Mesendoderm (in vitro differentiated cells): ENCODE measurements around the gene DST.

Experiments
- DNase-seq: peaks from one replicate; pipeline ENCODE4 v3.0.0; 2013
- H2AK5ac ChIP-seq: 2 replicates; pipeline ENCODE4 v1.6.1; 2013; ENCODE audit warnings: low read length, inconsistent platforms
- H2BK120ac ChIP-seq: 2 replicates; pipeline ENCODE4 v1.6.1; 2013; ENCODE audit warnings: low read depth, mild to moderate bottlenecking, low read length, moderate library complexity, mixed read lengths
- H2BK15ac ChIP-seq: replicated peaks from 2 replicates; pipeline ENCODE4 v1.6.1; 2013; ENCODE audit warnings: low read depth, mild to moderate bottlenecking, moderate library complexity
- H2BK5ac ChIP-seq: 2 replicates; pipeline ENCODE4 v1.6.1; 2013; ENCODE audit warnings: low read length, inconsistent platforms
- H3K18ac ChIP-seq: 2 replicates; pipeline ENCODE4 v1.6.1; 2013; ENCODE audit warnings: mild to moderate bottlenecking, low read length, mixed read lengths
- H3K23ac ChIP-seq: one replicate; pipeline ENCODE4 v1.6.1; 2013; ENCODE audit warnings: low read length
- H3K27ac ChIP-seq: 2 replicates; pipeline ENCODE4 v1.5.1; 2013; ENCODE audit warnings: low read depth, mild to moderate bottlenecking, inconsistent platforms, low read length, moderate library complexity
- H3K27me3 ChIP-seq: 2 replicates; pipeline ENCODE4 v1.6.1; 2013; ENCODE audit warnings: low read length, control low read depth, mild to moderate bottlenecking, inconsistent platforms; ENCODE audit not compliant: insufficient read depth, poor library complexity
- H3K36me3 ChIP-seq: 2 replicates; pipeline ENCODE4 v1.6.1; 2013; ENCODE audit warnings: low read length, inconsistent platforms; ENCODE audit not compliant: control insufficient read depth, insufficient read depth
- H3K4ac ChIP-seq: one replicate; pipeline ENCODE4 v1.6.1; 2013; ENCODE audit warnings: low read depth, mild to moderate bottlenecking, low read length, moderate library complexity
- H3K4me1 ChIP-seq: 2 replicates; pipeline ENCODE4 v1.6.1; 2013; ENCODE audit warnings: low read depth, low read length, inconsistent platforms; ENCODE audit not compliant: control insufficient read depth
- H3K4me2 ChIP-seq: 2 replicates; pipeline ENCODE4 v1.6.1; 2013; ENCODE audit warnings: low read length
- H3K4me3 ChIP-seq: 2 replicates; pipeline ENCODE4 v1.5.1; 2013; ENCODE audit warnings: mild to moderate bottlenecking, low read length
- H3K56ac ChIP-seq: one replicate; pipeline ENCODE4 v1.6.1; 2013; ENCODE audit warnings: low read length
- H3K79me1 ChIP-seq: 2 replicates; pipeline ENCODE4 v1.6.1; 2013; ENCODE audit warnings: low read length, inconsistent platforms
- H3K79me2 ChIP-seq: 2 replicates; pipeline ENCODE4 v1.6.1; 2013; ENCODE audit warnings: mild to moderate bottlenecking, low read length; ENCODE audit not compliant: control insufficient read depth, insufficient read depth
- H3K9ac ChIP-seq: 2 replicates; pipeline ENCODE4 v1.6.1; 2013; ENCODE audit warnings: low read length, inconsistent platforms
- H4K5ac ChIP-seq: one replicate; pipeline ENCODE4 v1.6.1; 2013; ENCODE audit warnings: low read length
- H4K8ac ChIP-seq: one replicate; pipeline ENCODE4 v1.6.1; 2013; ENCODE audit warnings: low read depth, mild to moderate bottlenecking, control low read depth, low read length, moderate library complexity
- WGBS: extraction: QIAGEN DNeasy Blood & Tissue Kit; methylation state at CpG from one replicate; pipeline ENCODE4 v1.1.7; 2013; ENCODE audit warnings: low lambda C conversion rate, missing lambda C conversion rate; ENCODE audit not compliant: insufficient coverage; ENCODE audit errors: extremely low coverage; 5-methylcytosine and 5-hydroxymethylcytosine counted together

DST gene

GRCh38 chr6:56417823-56418222 lies 224.9 kb downstream of the DST start:
- WGBS, result no CpG with 5 or more reads among the region's 2 CpGs
- H3K4me3 ChIP-seq, result no peak overlapping the region

DNA sequence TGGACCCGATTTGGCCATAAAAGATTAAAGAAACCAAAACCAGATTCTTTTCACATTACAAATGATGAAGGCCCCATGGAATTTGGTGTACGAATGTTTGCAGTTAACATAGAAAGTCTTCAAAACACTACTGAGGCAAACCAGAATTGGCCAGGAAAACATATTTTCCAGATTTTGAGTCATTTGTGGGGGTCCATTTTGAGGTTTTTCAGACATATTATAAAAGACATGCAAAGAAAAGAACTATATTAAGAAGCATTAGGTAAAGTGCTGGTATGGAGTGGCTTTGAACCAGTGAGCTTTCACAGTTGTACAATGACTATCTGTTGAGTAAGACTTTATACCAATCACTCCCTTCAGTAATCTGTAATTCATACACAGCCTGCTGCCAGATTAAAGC lies 226.4 kb downstream of the DST start:
- Histone ChIP-seq H3K27ac (no peak overlapping the region), H3K56ac (no peak overlapping the region), H3K4me3 (no peak overlapping the region), H3K4ac (no peak overlapping the region), H4K8ac (no peak overlapping the region), H3K23ac (no peak overlapping the region), H3K27me3 (no peaks in the 10 kb centered on the region), H3K36me3 (no peaks in the 10 kb centered on the region), H3K79me2 (no peaks in the 10 kb centered on the region), H2BK5ac (no peak overlapping the region), H3K79me1 (no peaks in the 10 kb centered on the region), H2BK15ac (no peak overlapping the region), H2BK120ac (no peak overlapping the region), H3K4me1 (no peaks in the 10 kb centered on the region), H3K9ac (no peak overlapping the region), H3K18ac (no peak overlapping the region), H2AK5ac (no peak overlapping the region), H3K4me2 (no peak overlapping the region), H4K5ac (no peak overlapping the region)
- no CpG with 5 or more reads among the region's 2 CpGs for WGBS
- no peak for DNase-seq

More at GRCh38 chr6:56417823-56418222, 224.9 kb downstream of the DST start:
- H2AK5ac ChIP-seq, result no peak overlapping the region
- no peak overlapping the region for H3K27ac ChIP-seq
- H3K27me3 ChIP-seq, result no peaks in the 10 kb centered on the region
- H3K9ac ChIP-seq, result no peak overlapping the region
- no peak overlapping the region for H4K5ac ChIP-seq
- H3K23ac ChIP-seq, result no peak overlapping the region
- no peak overlapping the region for H3K4me2 ChIP-seq
- no peaks in the 10 kb centered on the region for H3K79me1 ChIP-seq
- no peak overlapping the region for H2BK120ac ChIP-seq
- no peak for DNase-seq
- no peaks in the 10 kb centered on the region for H3K36me3 ChIP-seq
- no peak overlapping the region for H2BK15ac ChIP-seq
- no peak overlapping the region for H3K4ac ChIP-seq
- no peak overlapping the region for H3K18ac ChIP-seq
- no peaks in the 10 kb centered on the region for H3K4me1 ChIP-seq
- no peak overlapping the region for H4K8ac ChIP-seq
- H3K56ac ChIP-seq, result no peak overlapping the region
- H2BK5ac ChIP-seq, result no peak overlapping the region
- H3K79me2 ChIP-seq, result no peaks in the 10 kb centered on the region

- H3K4ac ChIP-seq, result no peak overlapping the region
These were observed 233.7 kb downstream of the DST start for GRCh38 chr6:56408976-56409375.

More at GRCh38 chr6:56408976-56409375, 233.7 kb downstream of the DST start:
- Histone ChIP-seq H4K5ac (no peak overlapping the region), H2BK15ac (no peak overlapping the region), H3K56ac (no peak overlapping the region), H3K9ac (no peak overlapping the region), H3K27me3 (no peaks in the 10 kb centered on the region), H3K23ac (no peak overlapping the region), H3K18ac (no peak overlapping the region), H4K8ac (no peak overlapping the region), H3K4me3 (no peak overlapping the region), H3K4me1 (no peaks in the 10 kb centered on the region), H3K79me2 (no peaks in the 10 kb centered on the region), H2BK120ac (no peak overlapping the region), H3K4me2 (no peak overlapping the region), H2BK5ac (no peak overlapping the region), H3K79me1 (no peaks in the 10 kb centered on the region), H3K36me3 (no peaks in the 10 kb centered on the region), H2AK5ac (no peak overlapping the region), H3K27ac (no peak overlapping the region)
- DNase-seq, result no peak
